WI38 (cell line): ENCODE results near the gene GJA3.
A peak's percentile ranks its signal among the peaks of the same experiment; 100 is the strongest.

Experiments used
- H3K4me3 ChIP-seq: 2 replicates; pipeline ENCODE4 v1.5.1; 2011; ENCODE audit warnings: low read depth, mild to moderate bottlenecking, control low read depth, low read length
- TF ChIP-seq, protein P1 (sequence below): IDR thresholded peaks from 2 replicates; pipeline ENCODE4 v1.5.1; 2012; ENCODE audit warnings: low read depth, mild to moderate bottlenecking, control low read depth, low read length

The GJA3 gene

DNA sequence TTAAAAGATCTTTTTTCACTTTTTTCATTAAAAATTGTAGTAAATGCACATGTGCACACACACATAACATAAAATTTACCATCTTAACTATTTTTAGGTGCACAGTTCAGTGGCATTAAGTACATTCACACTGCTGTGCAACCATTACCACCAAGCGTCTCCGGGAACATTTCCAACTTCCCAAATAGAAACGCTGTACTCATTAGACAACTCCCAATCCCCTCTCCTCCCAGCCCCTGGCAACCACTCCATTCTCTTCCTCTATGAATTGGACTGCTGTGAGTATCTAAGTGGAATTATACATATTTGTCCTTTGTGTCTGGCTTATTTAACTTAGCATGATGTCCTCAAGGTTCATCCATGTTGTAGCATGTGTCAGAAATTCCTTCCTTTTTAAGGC, 20.3 kb upstream of the GJA3 start:
- no peak overlapping the region for H3K4me3 ChIP-seq
- TF ChIP-seq, protein P1, sequence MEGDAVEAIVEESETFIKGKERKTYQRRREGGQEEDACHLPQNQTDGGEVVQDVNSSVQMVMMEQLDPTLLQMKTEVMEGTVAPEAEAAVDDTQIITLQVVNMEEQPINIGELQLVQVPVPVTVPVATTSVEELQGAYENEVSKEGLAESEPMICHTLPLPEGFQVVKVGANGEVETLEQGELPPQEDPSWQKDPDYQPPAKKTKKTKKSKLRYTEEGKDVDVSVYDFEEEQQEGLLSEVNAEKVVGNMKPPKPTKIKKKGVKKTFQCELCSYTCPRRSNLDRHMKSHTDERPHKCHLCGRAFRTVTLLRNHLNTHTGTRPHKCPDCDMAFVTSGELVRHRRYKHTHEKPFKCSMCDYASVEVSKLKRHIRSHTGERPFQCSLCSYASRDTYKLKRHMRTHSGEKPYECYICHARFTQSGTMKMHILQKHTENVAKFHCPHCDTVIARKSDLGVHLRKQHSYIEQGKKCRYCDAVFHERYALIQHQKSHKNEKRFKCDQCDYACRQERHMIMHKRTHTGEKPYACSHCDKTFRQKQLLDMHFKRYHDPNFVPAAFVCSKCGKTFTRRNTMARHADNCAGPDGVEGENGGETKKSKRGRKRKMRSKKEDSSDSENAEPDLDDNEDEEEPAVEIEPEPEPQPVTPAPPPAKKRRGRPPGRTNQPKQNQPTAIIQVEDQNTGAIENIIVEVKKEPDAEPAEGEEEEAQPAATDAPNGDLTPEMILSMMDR, result no peak

GRCh38 chr13:20178156-20178555, 17.3 kb upstream of the GJA3 start:
- H3K4me3 ChIP-seq, result no peak overlapping the region
- TF ChIP-seq, protein P1, result no peak

GRCh38 chr13:20177049-20177831, 16.4 kb upstream of the GJA3 start:
- H3K4me3 ChIP-seq, result no peak overlapping the region
- TF ChIP-seq, protein P1, result no peak

DNA sequence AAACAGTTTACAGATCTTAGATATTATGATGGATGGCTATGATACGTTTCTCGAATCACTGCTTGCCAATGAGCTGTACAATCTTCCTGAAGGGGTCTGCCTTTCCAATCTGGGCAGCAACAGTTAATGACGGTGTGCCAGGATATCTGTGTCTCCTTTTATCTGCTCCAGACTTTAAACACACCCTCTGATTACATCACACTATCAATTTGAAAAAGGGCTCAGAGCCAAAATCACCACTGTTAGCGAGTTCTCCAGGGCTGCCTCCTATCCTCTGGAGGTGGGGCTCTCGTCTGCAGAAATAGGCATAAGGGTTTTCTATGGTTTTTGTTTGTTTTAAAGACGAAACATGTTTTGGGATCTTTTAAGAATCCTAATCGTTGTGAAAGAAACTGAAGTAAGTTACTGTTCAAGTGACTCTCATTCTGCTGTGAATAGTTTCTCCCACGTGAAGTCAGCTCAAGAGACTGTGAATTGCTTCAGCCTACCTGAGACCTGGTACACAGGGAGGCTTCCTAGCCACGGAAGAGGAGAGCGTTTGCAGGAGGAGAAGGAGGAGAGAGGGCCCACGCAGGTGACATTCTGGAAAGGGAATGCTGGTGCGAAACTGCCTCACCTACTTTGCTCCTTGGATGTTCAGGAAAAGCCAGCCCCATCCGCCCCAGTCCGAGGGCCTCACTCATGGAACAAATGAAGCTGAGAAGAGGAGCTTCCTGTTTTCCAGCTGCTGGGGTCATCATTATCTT, 15.2 kb upstream of the GJA3 start:
- no peak overlapping the region for H3K4me3 ChIP-seq
- TF ChIP-seq, protein P1, result no peak

DNA sequence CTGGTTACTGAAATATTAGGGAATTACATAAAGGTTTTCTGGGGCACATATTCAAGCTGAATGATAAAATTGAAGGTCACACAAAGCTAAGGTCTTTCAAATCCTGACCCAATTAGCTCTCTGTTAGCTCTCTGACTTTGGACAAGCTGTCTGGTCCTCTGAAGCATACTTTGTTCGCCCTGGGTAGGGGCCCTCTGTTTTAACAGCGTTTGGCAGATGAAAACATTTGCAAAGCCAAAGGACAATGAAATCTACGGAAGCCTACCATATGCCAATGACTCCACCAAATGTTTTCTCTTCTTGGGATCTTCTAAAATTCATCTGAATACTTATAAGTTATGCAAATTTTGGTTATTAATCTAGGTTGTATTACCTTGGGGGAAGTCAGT, 14.5 kb upstream of the GJA3 start:
- H3K4me3 ChIP-seq, result peak overlapping the region; percentile 34
- TF ChIP-seq, protein P1, result no peak

DNA sequence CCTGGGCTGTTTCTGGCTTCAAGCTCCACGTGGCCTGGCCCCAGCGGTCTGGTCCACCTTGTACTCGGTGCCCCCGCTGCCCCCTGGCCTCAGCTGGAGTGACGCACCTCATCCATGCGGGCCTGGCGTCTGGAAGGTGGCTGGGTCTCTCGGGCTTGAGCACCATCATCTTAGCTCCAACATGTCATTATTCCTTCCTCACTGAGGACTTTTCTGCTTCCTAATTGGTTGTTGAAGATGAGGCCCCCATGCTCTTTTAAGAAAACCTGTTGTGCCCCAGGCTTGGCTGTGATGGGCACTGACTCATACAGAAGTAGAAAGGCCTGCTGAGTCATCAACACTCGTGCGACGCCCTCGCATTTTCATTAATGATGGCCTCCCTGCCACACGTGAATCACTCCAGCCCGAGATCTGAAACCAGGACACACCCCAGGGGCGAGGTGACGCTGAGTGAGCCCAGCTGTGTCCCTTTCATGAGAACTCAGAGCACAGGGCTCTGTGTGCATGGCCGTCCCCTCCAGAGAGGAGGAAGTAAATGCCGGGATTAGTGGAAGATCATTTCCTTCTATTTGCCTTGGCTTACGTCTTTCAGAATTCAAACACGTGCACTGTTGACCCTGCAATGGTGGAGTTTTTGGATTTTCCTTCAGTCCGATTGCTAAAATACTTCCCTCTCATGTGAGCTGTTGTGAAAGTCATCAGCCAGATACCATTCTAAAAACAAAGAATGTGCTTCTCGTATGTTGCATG, 14.0 kb upstream of the GJA3 start:
- TF ChIP-seq, protein P1, result no peak
- peak overlapping the region; percentile 34 for H3K4me3 ChIP-seq
